Middle frontal gyrus (tissue), 1 donor: ENCODE data around the gene CTBP2.
"Not testable (repeated sequence)": the region's sequence is repeated elsewhere in the genome, so short reads cannot be mapped to it uniquely, and the experiment has no call there.

Source experiments
- DNase-seq: peaks from one replicate; pipeline ENCODE4 v3.0.0-alpha.2; 2015; ENCODE audit warnings: low spot score; ENCODE audit errors: extremely low spot score

Gene CTBP2

GRCh38 chr10:125158601-125159485 is 1.5 kb downstream of the CTBP2 start:
- DNase-seq, result no peak

GRCh38 chr10:125158275-125158600 is 2.1 kb downstream of the CTBP2 start:
- no peak for DNase-seq

- DNase-seq, result no peak
Observed at GRCh38 chr10:125157505-125157904, 2.9 kb downstream of the CTBP2 start.

GRCh38 chr10:125156739-125157480 is 3.5 kb downstream of the CTBP2 start:
- no peak for DNase-seq

GRCh38 chr10:125156196-125156595 is 4.2 kb downstream of the CTBP2 start:
- no peak for DNase-seq

- DNase-seq, result no peak
Observed at GRCh38 chr10:125155101-125155500, 5.3 kb downstream of the CTBP2 start.

- no peak for DNase-seq
Observed at GRCh38 chr10:125154529-125154928, 5.8 kb downstream of the CTBP2 start.

- no peak for DNase-seq
Observed at GRCh38 chr10:125153703-125154490, 6.5 kb downstream of the CTBP2 start.

GRCh38 chr10:125152450-125153368 is 7.7 kb downstream of the CTBP2 start:
- no peak for DNase-seq

GRCh38 chr10:125151553-125152449 is 8.6 kb downstream of the CTBP2 start:
- no peak for DNase-seq

- no peak for DNase-seq
Observed at GRCh38 chr10:125151170-125151552, 9.2 kb downstream of the CTBP2 start.

GRCh38 chr10:125150376-125151083 is 9.8 kb downstream of the CTBP2 start:
- not testable (repeated sequence) for DNase-seq

- no peak for DNase-seq
Observed at GRCh38 chr10:125149680-125150047, 10.7 kb downstream of the CTBP2 start.

GRCh38 chr10:125149036-125149679 is 11.2 kb downstream of the CTBP2 start:
- no peak for DNase-seq

GRCh38 chr10:125148528-125148927 is 11.8 kb downstream of the CTBP2 start:
- DNase-seq, result no peak

- DNase-seq, result no peak
Observed at GRCh38 chr10:125147971-125148439, 12.4 kb downstream of the CTBP2 start.

- no peak for DNase-seq
Observed at GRCh38 chr10:125146791-125147579, 13.4 kb downstream of the CTBP2 start.

GRCh38 chr10:125145636-125146035 is 14.7 kb downstream of the CTBP2 start:
- no peak for DNase-seq
